HepG2 (cell line): ENCODE data around the gene MIPEP. TPM values are rescaled to one million over a fixed set of nuclear protein-coding genes. Genes with fewer than 3 reads are reported as not detected.

Source experiments
- ARID5B ChIP-seq: IDR thresholded peaks from 2 replicates; pipeline ENCODE4 v1.4.0; 2020; ENCODE audit warnings: mild to moderate bottlenecking, missing genetic modification reagents
- GRHL1 ChIP-seq: sonication (generic); formaldehyde crosslinking; conservative IDR thresholded peaks from 2 replicates; pipeline ENCODE4 v1.8.0; 2022; ENCODE audit warnings: missing genetic modification reagents
- KAT8 ChIP-seq: IDR thresholded peaks from 2 replicates; pipeline ENCODE4 v1.6.1; 2016; ENCODE audit warnings: missing genetic modification reagents, missing compliant biosample characterization
- MYPOP ChIP-seq: sonication (generic); formaldehyde crosslinking; IDR thresholded peaks from 2 replicates; pipeline ENCODE4 v1.8.1; 2023; ENCODE audit warnings: mild to moderate bottlenecking, moderate library complexity, missing genetic modification reagents
- SALL1 ChIP-seq: sonication (generic); formaldehyde crosslinking; IDR thresholded peaks from 2 replicates; pipeline ENCODE4 v1.8.0; 2022; ENCODE audit warnings: mild to moderate bottlenecking, missing genetic modification reagents
- SNAI1 ChIP-seq: sonication (generic); formaldehyde crosslinking; IDR thresholded peaks from 2 replicates; pipeline ENCODE4 v1.5.0; 2020; ENCODE audit warnings: mild to moderate bottlenecking, missing genetic modification reagents, borderline replicate concordance
- YEATS4 ChIP-seq: sonication (generic); formaldehyde crosslinking; IDR thresholded peaks from 2 replicates; pipeline ENCODE4 v1.4.0; 2020; ENCODE audit warnings: missing genetic modification reagents, borderline replicate concordance
- ZKSCAN5 ChIP-seq: sonication (generic); formaldehyde crosslinking; IDR thresholded peaks from 2 replicates; pipeline ENCODE4 v1.5.1; 2020; ENCODE audit warnings: mild to moderate bottlenecking, missing genetic modification reagents
- ZNF136 ChIP-seq: sonication (generic); formaldehyde crosslinking; IDR thresholded peaks from 2 replicates; pipeline ENCODE4 v1.8.1; 2022; ENCODE audit warnings: low read depth, mild to moderate bottlenecking, moderate library complexity, missing genetic modification reagents
- ZNF512B ChIP-seq: sonication (generic); formaldehyde crosslinking; IDR thresholded peaks from 2 replicates; pipeline ENCODE4 v1.5.1; 2020; ENCODE audit warnings: missing genetic modification reagents, mild to moderate bottlenecking, borderline replicate concordance
- ZNF7 ChIP-seq: IDR thresholded peaks from 2 replicates; pipeline ENCODE4 v1.6.1; 2016; ENCODE audit warnings: missing biosample characterization, missing genetic modification reagents
- polyA plus RNA-seq, 8 experiments: library from polyadenylated mRNA; depleted of rRNA in 3 of 8; stranded (reverse) in 7 of 8; unstranded in 1 of 8; fragments of >200 nt; fragmentation: Illumina TruSeq in 4 of 8; extraction: Trizol in 4 of 8; gene quantifications; 2 replicates each; pipeline versions ENCODE4 v1.2.1 to v1.2.3, GENCODE V29; 2011 to 2016; ENCODE audit warnings: low read depth in 4 of 8, missing spikeins in 1 of 8, mixed read lengths in 1 of 8; ENCODE audit not compliant: insufficient read depth in 1 of 8
- total RNA-seq, 5 experiments: library from RNA; depleted of rRNA; stranded (reverse); fragments of >200 nt; fragmentation: Illumina TruSeq; extraction: Trizol; gene quantifications; 2 replicates each; pipeline ENCODE4 v1.2.3, GENCODE V29; 2016; ENCODE audit warnings: low read depth in 1 of 5
- TF ChIP-seq, protein P1 (sequence below), 2 experiments: sonication (generic) in 1 of 2; formaldehyde crosslinking in 1 of 2; IDR thresholded peaks; 2 replicates each; pipeline versions ENCODE4 v1.4.0 to v1.6.1; 2016 to 2020; ENCODE audit warnings: borderline replicate concordance in 1 of 2, low read depth in 1 of 2, mild to moderate bottlenecking in 1 of 2, missing genetic modification reagents in 1 of 2

The MIPEP gene
- total and polyA plus RNA-seq, 2 of the 13 experiments (the other 11 are each of a cell fraction or from before 2014, with no cell fraction given): 9.3 to 24.1 TPM

- TF ChIP-seq SNAI1 (CRISPR knock-in tag): no peak
- TF ChIP-seq YEATS4 (CRISPR knock-in tag): peak; percentile 80; the same call in 1 of the 2 replicates
- TF ChIP-seq ZNF136 (CRISPR knock-in tag): peak; percentile 83; the same call in 1 of the 2 replicates
- TF ChIP-seq, protein P1, sequence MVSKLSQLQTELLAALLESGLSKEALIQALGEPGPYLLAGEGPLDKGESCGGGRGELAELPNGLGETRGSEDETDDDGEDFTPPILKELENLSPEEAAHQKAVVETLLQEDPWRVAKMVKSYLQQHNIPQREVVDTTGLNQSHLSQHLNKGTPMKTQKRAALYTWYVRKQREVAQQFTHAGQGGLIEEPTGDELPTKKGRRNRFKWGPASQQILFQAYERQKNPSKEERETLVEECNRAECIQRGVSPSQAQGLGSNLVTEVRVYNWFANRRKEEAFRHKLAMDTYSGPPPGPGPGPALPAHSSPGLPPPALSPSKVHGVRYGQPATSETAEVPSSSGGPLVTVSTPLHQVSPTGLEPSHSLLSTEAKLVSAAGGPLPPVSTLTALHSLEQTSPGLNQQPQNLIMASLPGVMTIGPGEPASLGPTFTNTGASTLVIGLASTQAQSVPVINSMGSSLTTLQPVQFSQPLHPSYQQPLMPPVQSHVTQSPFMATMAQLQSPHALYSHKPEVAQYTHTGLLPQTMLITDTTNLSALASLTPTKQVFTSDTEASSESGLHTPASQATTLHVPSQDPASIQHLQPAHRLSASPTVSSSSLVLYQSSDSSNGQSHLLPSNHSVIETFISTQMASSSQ (IDR thresholded peaks at IDR 0.05; ENCODE audit: low read depth): no peak
- TF ChIP-seq, protein P1 (CRISPR knock-in tag; IDR thresholded peaks at IDR 0.05; ENCODE audit: borderline replicate concordance): peak; percentile 73; the same call in 1 of the 2 replicates
- TF ChIP-seq ZKSCAN5 (CRISPR knock-in tag): no peak
- TF ChIP-seq MYPOP: peak; percentile 80
- peak; percentile 44; the same call in 1 of the 2 replicates for TF ChIP-seq ZNF512B (CRISPR knock-in tag)
- no peak for TF ChIP-seq ZNF7 (CRISPR knock-in tag)
- TF ChIP-seq GRHL1 (CRISPR knock-in tag): no peak
- peak; percentile 79 for TF ChIP-seq SALL1 (CRISPR knock-in tag)
- peak; percentile 73 for TF ChIP-seq ARID5B (CRISPR knock-in tag)
- peak; percentile 96 for TF ChIP-seq KAT8 (CRISPR knock-in tag)
Observed at GRCh38 chr13:23888658-23889614, at the start of gene MIPEP (continued).
